ENCODE measurements around the gene TBRG4.

TBRG4 gene

GRCh38 chr7:45092100-45092930 lies 19.2 kb downstream of the TBRG4 start:
- no peaks in the 10 kb centered on the region for H3K9me3 ChIP-seq (ENCODE audit: control insufficient read depth, low read length)
- WGBS, 2 experiments = 56 to 64% methylated on average over 7 of the region's 7 CpGs
- H3K27ac ChIP-seq (ENCODE audit: insufficient read depth, low read depth, low read length, poor library complexity, severe bottlenecking) = no peak overlapping the region
- H3K27me3 ChIP-seq (ENCODE audit: control insufficient read depth, insufficient read depth, low read length, poor library complexity, severe bottlenecking) = peaks cover 30% of the 10 kb centered on the region
- no peaks in the 10 kb centered on the region for H3K4me1 ChIP-seq (ENCODE audit: control insufficient read depth, insufficient read depth, low read length)
- no peaks in the 10 kb centered on the region for H3K36me3 ChIP-seq (ENCODE audit: control insufficient read depth, insufficient read depth, low read length)
- no peak overlapping the region for H3K4me3 ChIP-seq (ENCODE audit: insufficient read depth, low read depth, low read length)

DNA sequence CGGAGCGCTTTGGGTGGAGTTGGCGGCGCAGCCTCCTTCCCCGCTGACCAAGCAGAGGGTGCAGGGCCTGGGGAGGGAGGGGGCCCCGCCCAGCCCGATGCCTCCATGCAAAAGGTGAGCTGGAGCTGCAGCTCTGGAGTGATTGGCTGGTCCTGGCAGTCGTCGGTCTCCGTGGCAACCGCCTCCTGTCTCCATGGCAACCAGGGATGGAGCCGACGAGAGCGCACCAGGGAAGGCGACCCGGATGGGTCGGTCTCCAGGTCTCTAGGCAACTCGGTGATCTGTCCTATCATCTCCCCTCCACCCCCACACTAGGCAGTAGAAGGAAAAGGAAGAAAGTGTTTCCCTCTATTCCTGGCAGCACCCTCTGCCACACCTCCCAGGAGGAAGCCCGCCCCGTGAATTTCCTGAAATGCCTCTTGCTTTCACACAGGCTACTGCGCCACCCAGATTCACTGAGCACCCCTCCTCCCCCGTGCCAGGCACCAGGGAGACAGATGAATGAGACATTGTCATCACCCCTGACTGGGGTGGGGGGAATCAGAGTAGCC lies 22.1 kb downstream of the TBRG4 start:
- 10 to 14% methylated on average over 22 of the region's 22 CpGs for WGBS, 2 experiments
- Histone ChIP-seq H3K4me1 (ENCODE audit: control insufficient read depth, insufficient read depth, low read length) (no peaks in the 10 kb centered on the region), H3K27ac (ENCODE audit: insufficient read depth, low read depth, low read length, poor library complexity, severe bottlenecking) (no peak overlapping the region), H3K27me3 (ENCODE audit: control insufficient read depth, insufficient read depth, low read length, poor library complexity, severe bottlenecking) (peaks cover 31% of the 10 kb centered on the region), H3K9me3 (ENCODE audit: control insufficient read depth, low read length) (no peaks in the 10 kb centered on the region), H3K4me3 (ENCODE audit: insufficient read depth, low read depth, low read length) (peak overlapping the region; percentile 54), H3K36me3 (ENCODE audit: control insufficient read depth, insufficient read depth, low read length) (no peaks in the 10 kb centered on the region)

GRCh38 chr7:45088821-45089340 lies 22.6 kb downstream of the TBRG4 start, which contains the start of gene NACAD:
NACAD (minus strand) TSS chr7:45088969; CDS start chr7:45088894, 75 bp downstream.
- H3K36me3 ChIP-seq (ENCODE audit: control insufficient read depth, insufficient read depth, low read length) = no peaks in the 10 kb centered on the region
- H3K27me3 ChIP-seq (ENCODE audit: control insufficient read depth, insufficient read depth, low read length, poor library complexity, severe bottlenecking) = peaks cover 31% of the 10 kb centered on the region
- H3K9me3 ChIP-seq (ENCODE audit: control insufficient read depth, low read length) = no peaks in the 10 kb centered on the region
- 0 to 1% methylated on average over 50 of the region's 50 CpGs for WGBS, 2 experiments
- no peak within 1 kb of the TSS for H3K27ac ChIP-seq (ENCODE audit: insufficient read depth, low read depth, low read length, poor library complexity, severe bottlenecking)
- peak within 1 kb of the TSS; percentile 54 for H3K4me3 ChIP-seq (ENCODE audit: insufficient read depth, low read depth, low read length)
- no peaks in the 10 kb centered on the region for H3K4me1 ChIP-seq (ENCODE audit: control insufficient read depth, insufficient read depth, low read length)

- H3K36me3 ChIP-seq (ENCODE audit: control insufficient read depth, insufficient read depth, low read length) = no peaks in the 10 kb centered on the region
- no peaks in the 10 kb centered on the region for H3K4me1 ChIP-seq (ENCODE audit: control insufficient read depth, insufficient read depth, low read length)
- no peak overlapping the region for H3K27ac ChIP-seq (ENCODE audit: insufficient read depth, low read depth, low read length, poor library complexity, severe bottlenecking)
- peak overlapping the region; percentile 54 for H3K4me3 ChIP-seq (ENCODE audit: insufficient read depth, low read depth, low read length)
- no peaks in the 10 kb centered on the region for H3K9me3 ChIP-seq (ENCODE audit: control insufficient read depth, low read length)
- 51 to 60% methylated on average over 29 of the region's 29 CpGs for WGBS, 2 experiments
- H3K27me3 ChIP-seq (ENCODE audit: control insufficient read depth, insufficient read depth, low read length, poor library complexity, severe bottlenecking) = peaks cover 31% of the 10 kb centered on the region
Observed at GRCh38 chr7:45088146-45088701, 23.3 kb downstream of the TBRG4 start.

- Histone ChIP-seq H3K36me3 (ENCODE audit: control insufficient read depth, insufficient read depth, low read length) (no peaks in the 10 kb centered on the region), H3K4me3 (ENCODE audit: insufficient read depth, low read depth, low read length) (no peak overlapping the region), H3K4me1 (ENCODE audit: control insufficient read depth, insufficient read depth, low read length) (no peaks in the 10 kb centered on the region), H3K27me3 (ENCODE audit: control insufficient read depth, insufficient read depth, low read length, poor library complexity, severe bottlenecking) (peaks cover 31% of the 10 kb centered on the region), H3K9me3 (ENCODE audit: control insufficient read depth, low read length) (no peaks in the 10 kb centered on the region), H3K27ac (ENCODE audit: insufficient read depth, low read depth, low read length, poor library complexity, severe bottlenecking) (no peak overlapping the region)
- 93 to 95% methylated on average over 6 of the region's 6 CpGs for WGBS, 2 experiments
Observed at GRCh38 chr7:45087301-45088145, 24.0 kb downstream of the TBRG4 start.

- no peaks in the 10 kb centered on the region for H3K4me1 ChIP-seq (ENCODE audit: control insufficient read depth, insufficient read depth, low read length)
- H3K4me3 ChIP-seq (ENCODE audit: insufficient read depth, low read depth, low read length) = no peak overlapping the region
- peaks cover 31% of the 10 kb centered on the region for H3K27me3 ChIP-seq (ENCODE audit: control insufficient read depth, insufficient read depth, low read length, poor library complexity, severe bottlenecking)
- H3K27ac ChIP-seq (ENCODE audit: insufficient read depth, low read depth, low read length, poor library complexity, severe bottlenecking) = no peak overlapping the region
- H3K9me3 ChIP-seq (ENCODE audit: control insufficient read depth, low read length) = no peaks in the 10 kb centered on the region
- WGBS, 2 experiments = 88 to 89% methylated on average over 15 of the region's 15 CpGs
- no peaks in the 10 kb centered on the region for H3K36me3 ChIP-seq (ENCODE audit: control insufficient read depth, insufficient read depth, low read length)
Observed at GRCh38 chr7:45086331-45087065, 25.0 kb downstream of the TBRG4 start.

GRCh38 chr7:45085619-45086200 lies 25.8 kb downstream of the TBRG4 start:
- no peaks in the 10 kb centered on the region for H3K9me3 ChIP-seq (ENCODE audit: control insufficient read depth, low read length)
- H3K36me3 ChIP-seq (ENCODE audit: control insufficient read depth, insufficient read depth, low read length) = no peaks in the 10 kb centered on the region
- peaks cover 30% of the 10 kb centered on the region for H3K27me3 ChIP-seq (ENCODE audit: control insufficient read depth, insufficient read depth, low read length, poor library complexity, severe bottlenecking)
- no peaks in the 10 kb centered on the region for H3K4me1 ChIP-seq (ENCODE audit: control insufficient read depth, insufficient read depth, low read length)
- H3K4me3 ChIP-seq (ENCODE audit: insufficient read depth, low read depth, low read length) = no peak overlapping the region
- 91% methylated on average over 23 of the region's 23 CpGs for WGBS, 2 experiments
- no peak overlapping the region for H3K27ac ChIP-seq (ENCODE audit: insufficient read depth, low read depth, low read length, poor library complexity, severe bottlenecking)

DNA sequence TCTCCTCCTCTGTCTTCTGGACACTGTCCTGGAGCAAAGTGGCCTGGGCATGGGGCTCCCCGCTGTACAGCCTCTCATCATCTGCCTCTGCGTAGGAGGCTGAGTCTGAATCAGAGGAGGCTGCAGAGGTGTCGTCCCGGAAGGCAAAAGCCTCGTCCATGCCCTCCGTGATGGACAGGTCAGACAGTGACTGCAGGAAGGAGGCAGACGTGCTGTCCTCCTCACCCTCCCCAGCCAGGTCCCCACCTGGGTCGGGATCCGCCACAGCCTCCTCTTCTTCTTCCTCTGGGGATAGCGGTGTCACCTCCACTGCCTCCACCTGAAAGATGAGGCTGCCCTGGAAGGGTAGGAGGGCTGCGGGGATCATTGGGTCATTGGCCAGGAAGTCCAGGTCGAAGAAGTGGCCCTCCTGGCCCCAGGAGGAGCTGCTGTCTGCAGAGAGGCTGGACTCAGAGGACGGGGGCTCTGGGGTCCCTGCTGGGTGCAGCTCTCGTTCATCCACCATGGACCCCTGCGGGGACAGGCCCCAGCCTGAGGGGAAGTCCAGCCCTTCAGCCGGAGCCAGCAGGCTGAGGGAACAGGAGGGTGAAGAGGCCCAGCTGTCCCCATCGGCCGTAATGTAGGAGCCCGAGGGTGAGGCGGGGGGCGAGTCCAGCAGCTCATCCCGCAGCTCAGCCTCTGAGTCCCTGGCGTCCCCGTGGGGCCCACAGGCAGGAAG lies 26.4 kb downstream of the TBRG4 start:
- H3K4me3 ChIP-seq (ENCODE audit: insufficient read depth, low read depth, low read length) = no peak overlapping the region
- no peaks in the 10 kb centered on the region for H3K4me1 ChIP-seq (ENCODE audit: control insufficient read depth, insufficient read depth, low read length)
- 82 to 87% methylated on average over 24 of the region's 24 CpGs for WGBS, 2 experiments
- no peaks in the 10 kb centered on the region for H3K36me3 ChIP-seq (ENCODE audit: control insufficient read depth, insufficient read depth, low read length)
- H3K9me3 ChIP-seq (ENCODE audit: control insufficient read depth, low read length) = no peaks in the 10 kb centered on the region
- H3K27ac ChIP-seq (ENCODE audit: insufficient read depth, low read depth, low read length, poor library complexity, severe bottlenecking) = no peak overlapping the region
- peaks cover 27% of the 10 kb centered on the region for H3K27me3 ChIP-seq (ENCODE audit: control insufficient read depth, insufficient read depth, low read length, poor library complexity, severe bottlenecking)

- WGBS, 2 experiments = 83 to 94% methylated on average over 5 of the region's 5 CpGs
- Histone ChIP-seq H3K36me3 (ENCODE audit: control insufficient read depth, insufficient read depth, low read length) (no peaks in the 10 kb centered on the region), H3K4me3 (ENCODE audit: insufficient read depth, low read depth, low read length) (no peak overlapping the region), H3K27me3 (ENCODE audit: control insufficient read depth, insufficient read depth, low read length, poor library complexity, severe bottlenecking) (peaks cover 21% of the 10 kb centered on the region), H3K27ac (ENCODE audit: insufficient read depth, low read depth, low read length, poor library complexity, severe bottlenecking) (no peak overlapping the region), H3K4me1 (ENCODE audit: control insufficient read depth, insufficient read depth, low read length) (no peaks in the 10 kb centered on the region), H3K9me3 (ENCODE audit: control insufficient read depth, low read length) (no peaks in the 10 kb centered on the region)
Observed at GRCh38 chr7:45084336-45084735, 27.2 kb downstream of the TBRG4 start.
